Coronary artery (tissue), 2 donors: ENCODE measurements around the gene CYP1B1.

Experiments
- DNase-seq: peaks from one replicate; pipeline ENCODE4 v3.0.0-alpha.2; 2017; ENCODE audit warnings: low spot score
- H3K27ac ChIP-seq, 2 donors: fragments of 200-600 bp; sonication (generic); one replicate each; pipeline ENCODE4 v1.5.1; 2016 to 2019
- H3K4me3 ChIP-seq: fragments of 200-600 bp; sonication (generic); 2 replicates; pipeline ENCODE4 v1.5.1; 2016; ENCODE audit warnings: mild to moderate bottlenecking, moderate library complexity
- TF ChIP-seq, protein P1 (sequence below): fragments of 200-600 bp; sonication (generic); IDR thresholded peaks from one replicate; pipeline ENCODE4 v1.5.1; 2019; ENCODE audit warnings: antibody characterized with exemption

CYP1B1 gene

DNA sequence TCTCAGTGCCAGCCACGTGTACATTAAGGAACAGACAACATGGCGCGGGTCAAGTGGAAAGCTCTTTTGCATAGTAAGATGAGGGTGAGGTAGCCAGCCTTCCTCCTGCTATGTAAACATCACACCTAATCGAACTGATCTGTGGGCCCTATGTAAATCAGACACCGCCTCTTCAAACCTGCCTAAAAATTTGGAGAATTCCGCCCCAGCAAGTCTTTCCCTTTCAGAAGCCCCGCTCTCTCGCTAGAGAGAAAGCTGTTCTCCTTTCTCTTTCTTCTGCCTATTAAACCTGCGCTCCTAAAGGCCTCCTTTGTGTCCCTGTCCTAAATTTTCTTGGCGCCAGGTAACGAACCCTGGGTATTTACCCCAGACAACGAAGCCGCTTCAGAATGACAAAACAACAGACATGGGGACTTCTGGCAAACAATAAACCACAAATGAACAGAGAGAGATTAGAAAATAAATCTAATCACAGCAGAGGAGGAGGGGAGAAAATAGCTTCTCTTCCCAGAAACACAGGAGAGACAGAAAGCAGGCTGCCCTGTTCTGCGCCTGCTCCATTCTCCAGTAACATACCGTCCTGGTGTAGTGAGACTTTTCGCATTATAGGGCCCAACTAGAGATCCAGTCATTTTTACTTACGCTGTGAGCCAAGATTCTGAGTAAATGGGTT is 31.9 kb upstream of the CYP1B1 start:
- no peak for DNase-seq
- TF ChIP-seq, protein P1, sequence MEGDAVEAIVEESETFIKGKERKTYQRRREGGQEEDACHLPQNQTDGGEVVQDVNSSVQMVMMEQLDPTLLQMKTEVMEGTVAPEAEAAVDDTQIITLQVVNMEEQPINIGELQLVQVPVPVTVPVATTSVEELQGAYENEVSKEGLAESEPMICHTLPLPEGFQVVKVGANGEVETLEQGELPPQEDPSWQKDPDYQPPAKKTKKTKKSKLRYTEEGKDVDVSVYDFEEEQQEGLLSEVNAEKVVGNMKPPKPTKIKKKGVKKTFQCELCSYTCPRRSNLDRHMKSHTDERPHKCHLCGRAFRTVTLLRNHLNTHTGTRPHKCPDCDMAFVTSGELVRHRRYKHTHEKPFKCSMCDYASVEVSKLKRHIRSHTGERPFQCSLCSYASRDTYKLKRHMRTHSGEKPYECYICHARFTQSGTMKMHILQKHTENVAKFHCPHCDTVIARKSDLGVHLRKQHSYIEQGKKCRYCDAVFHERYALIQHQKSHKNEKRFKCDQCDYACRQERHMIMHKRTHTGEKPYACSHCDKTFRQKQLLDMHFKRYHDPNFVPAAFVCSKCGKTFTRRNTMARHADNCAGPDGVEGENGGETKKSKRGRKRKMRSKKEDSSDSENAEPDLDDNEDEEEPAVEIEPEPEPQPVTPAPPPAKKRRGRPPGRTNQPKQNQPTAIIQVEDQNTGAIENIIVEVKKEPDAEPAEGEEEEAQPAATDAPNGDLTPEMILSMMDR = no peak
- Histone ChIP-seq H3K27ac (no peak overlapping the region), H3K4me3 (no peak overlapping the region)

DNA sequence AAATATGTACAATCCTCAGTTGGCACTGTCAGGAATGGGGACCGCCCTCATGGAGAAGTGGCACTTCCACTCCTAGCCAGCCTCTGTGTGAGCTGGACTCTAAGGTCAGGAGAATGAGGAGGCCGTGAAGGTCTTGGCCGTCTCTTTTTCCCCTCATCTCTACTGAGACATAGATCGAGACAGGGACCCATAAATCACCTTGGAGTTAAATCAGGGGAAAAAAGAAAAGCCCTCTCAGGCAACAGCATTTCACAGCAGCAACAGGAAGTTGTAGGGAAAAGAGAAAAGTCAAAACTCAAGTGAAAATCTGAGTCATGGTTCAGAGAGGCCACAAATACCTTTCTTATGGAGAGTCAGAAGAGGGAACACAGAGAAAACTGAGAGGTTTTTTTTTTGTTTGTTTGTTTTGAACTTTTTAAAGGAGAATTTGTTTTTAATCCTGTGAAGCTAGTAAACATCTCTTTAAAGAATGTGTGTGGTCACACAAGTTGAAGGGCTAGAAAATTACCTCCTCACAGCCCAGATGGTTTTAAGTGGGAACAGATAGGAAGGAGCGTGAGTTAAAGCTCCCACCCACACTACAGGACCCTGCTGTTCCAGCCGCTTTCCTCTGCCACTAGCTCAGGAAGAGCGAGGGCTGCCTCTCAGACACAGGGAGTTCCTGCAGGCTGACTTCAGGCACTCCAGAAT is 30.6 kb upstream of the CYP1B1 start:
- H3K27ac ChIP-seq = peak overlapping the region; percentile 13 to 68
- TF ChIP-seq, protein P1 = no peak
- DNase-seq = no peak
- H3K4me3 ChIP-seq = no peak overlapping the region

DNA sequence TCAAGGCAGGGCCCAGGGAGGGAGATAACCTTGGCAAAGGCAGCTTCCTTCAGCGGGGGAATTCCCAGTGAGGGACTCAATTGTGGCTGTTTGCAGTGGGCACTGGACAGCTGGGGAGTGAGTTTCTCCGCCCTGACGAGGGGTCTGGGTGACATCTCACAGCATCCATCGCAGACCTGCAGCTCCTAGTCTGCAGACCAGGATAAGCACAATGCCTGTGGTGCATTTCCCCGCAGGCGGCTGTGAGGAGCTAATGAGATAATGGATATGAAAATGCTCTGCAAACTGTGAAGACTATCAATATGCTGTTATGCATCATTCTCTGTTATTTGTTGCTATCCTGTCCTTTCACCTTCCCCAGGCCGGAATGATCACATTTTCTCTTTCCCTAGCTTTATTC is 30.0 kb upstream of the CYP1B1 start:
- H3K27ac ChIP-seq = peak overlapping the region in 1 of 2 donors; percentile 39
- TF ChIP-seq, protein P1 = no peak
- no peak overlapping the region for H3K4me3 ChIP-seq
- no peak for DNase-seq

DNA sequence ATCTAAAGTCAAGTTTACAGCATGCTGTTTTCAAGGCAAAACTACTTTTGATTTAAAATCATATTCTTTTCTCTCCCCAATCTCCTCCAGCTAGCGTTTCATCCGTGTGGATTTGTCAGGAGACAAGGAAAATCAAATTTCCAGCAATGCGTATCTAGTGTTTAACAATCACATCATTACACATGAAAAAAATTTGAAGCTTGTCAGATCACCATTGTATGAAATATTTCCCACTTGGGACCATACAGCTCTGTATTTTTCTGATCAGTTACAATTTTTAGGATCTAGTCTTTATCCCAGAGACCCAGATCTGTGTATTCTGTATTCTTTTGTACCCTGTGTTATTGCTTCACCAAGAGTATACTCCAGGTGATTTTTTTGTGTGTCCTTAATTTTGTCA is 28.6 kb upstream of the CYP1B1 start:
- DNase-seq = no peak
- no peak overlapping the region for H3K4me3 ChIP-seq
- TF ChIP-seq, protein P1 = no peak
- H3K27ac ChIP-seq = no peak overlapping the region

DNA sequence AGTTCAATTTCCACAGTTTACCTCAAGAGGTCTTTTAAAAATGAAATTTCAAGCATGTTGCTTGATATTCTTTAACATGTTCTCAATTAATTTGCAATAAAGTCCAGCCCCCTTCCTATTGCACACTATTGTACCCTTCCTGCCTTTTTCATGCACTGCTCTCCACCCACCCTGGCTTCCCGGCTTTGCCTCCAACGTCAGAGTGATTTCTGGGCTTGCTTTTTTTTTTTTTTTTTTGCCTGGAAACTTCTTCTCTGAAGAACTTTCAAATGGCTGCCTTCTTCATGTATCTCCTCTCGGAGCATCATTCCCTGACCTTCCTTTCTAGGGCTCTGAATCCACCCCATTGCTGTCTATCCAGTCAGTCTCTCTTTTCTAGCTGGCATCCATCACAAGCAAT is 24.4 kb upstream of the CYP1B1 start:
- H3K27ac ChIP-seq = no peak overlapping the region
- no peak overlapping the region for H3K4me3 ChIP-seq
- no peak for DNase-seq
- TF ChIP-seq, protein P1 = no peak

DNA sequence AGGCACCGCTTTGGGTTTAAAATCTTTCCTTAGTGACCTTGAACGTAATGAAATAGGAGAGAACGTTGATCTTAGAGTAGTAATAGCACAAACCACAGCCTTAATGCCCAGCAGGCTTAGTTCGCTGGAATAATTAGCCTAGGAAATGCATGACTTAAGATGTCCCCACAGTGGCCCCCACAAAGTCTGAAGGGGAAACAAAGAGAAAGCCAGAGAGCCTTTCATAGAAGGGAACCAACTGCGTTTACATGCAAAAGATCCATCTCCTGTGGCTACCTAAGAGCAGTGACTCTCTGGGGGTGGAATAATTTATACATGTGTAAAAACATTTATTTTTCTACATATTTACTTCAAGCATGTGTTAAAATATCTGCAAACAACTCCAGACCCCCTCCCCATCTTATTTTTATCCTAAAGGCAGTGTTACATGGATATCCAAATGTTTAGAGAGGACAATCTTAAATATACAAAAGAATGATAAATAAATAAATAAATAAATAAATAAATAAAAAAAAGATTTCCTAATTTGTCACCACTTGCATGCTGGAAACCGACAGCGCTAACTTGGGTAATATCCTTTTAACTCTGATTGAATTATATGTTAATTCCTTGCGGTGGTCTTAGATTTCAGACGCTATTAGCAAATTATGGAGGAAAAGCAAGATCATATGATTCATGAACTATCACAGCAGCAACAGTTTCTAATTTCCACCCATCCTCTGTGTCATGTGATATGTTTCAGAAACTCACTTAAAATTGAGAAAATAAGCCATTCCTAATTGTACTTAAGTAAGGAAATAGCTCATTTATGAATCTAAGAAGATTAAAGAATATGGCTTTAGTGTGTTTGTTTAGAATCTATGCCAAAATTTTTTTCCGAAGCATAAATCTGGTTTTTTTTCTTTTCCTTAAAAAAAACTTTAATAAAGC is 23.4 kb upstream of the CYP1B1 start:
- peak overlapping the region in 1 of 2 donors; percentile 77 for H3K27ac ChIP-seq
- peak overlapping the region; percentile 56 for H3K4me3 ChIP-seq
- DNase-seq = no peak
- TF ChIP-seq, protein P1 = no peak
